Esophagus squamous epithelium (tissue), 5 donors: ENCODE results near the gene RFTN1. TPM values are rescaled to one million over a fixed set of nuclear protein-coding genes. Genes with fewer than 3 reads are reported as not detected.

ENCODE experiments used
- DNase-seq: peaks from one replicate; lab custom pipeline; 2025; lab: John Stamatoyannopoulos, UW
- H3K27ac ChIP-seq, 4 donors: fragments of 200-600 bp; sonication (generic); one replicate each; pipeline ENCODE4 v1.5.1; 2016 to 2019; ENCODE audit warnings: mild to moderate bottlenecking in 1 of 4
- H3K27me3 ChIP-seq, 4 donors: fragments of 200-600 bp; sonication (generic); 1 replicate in 3 of 4; 2 replicates in 1 of 4; pipeline versions ENCODE4 v1.5.1 to v1.6.0; 2017 to 2021; ENCODE audit warnings: antibody characterized with exemption in 1 of 4
- H3K36me3 ChIP-seq, 3 donors: fragments of 200-600 bp; sonication (generic); one replicate each; pipeline ENCODE4 v1.5.1; 2016 to 2019
- H3K4me1 ChIP-seq, 3 donors: fragments of 200-600 bp; sonication (generic); one replicate each; pipeline ENCODE4 v1.5.1; 2017 to 2019
- H3K4me3 ChIP-seq, 4 donors: fragments of 200-600 bp; sonication (generic); 1 replicate in 3 of 4; 2 replicates in 1 of 4; pipeline ENCODE4 v1.5.1; 2016 to 2019; ENCODE audit warnings: mild to moderate bottlenecking in 2 of 4, moderate library complexity in 1 of 4
- H3K9me3 ChIP-seq, 3 donors: fragments of 200-600 bp; sonication (generic); one replicate each; pipeline ENCODE4 v1.5.1; 2016 to 2019
- CTCF ChIP-seq, 6 experiments: fragments of 450-650 bp in 4 of 6; fragments of 200-600 bp in 2 of 6; sonication (generic) in 2 of 6; IDR thresholded peaks; one replicate each; pipeline ENCODE4 v1.5.1; 2016 to 2019; ENCODE audit warnings: antibody characterized with exemption in 6 of 6, mild to moderate bottlenecking in 4 of 6, moderate library complexity in 4 of 6
- POLR2A ChIP-seq, 4 donors: fragments of 450-650 bp; IDR thresholded peaks; one replicate each; pipeline ENCODE4 v1.6.1; 2017; ENCODE audit warnings: antibody characterized with exemption in 4 of 4, mild to moderate bottlenecking in 4 of 4, moderate library complexity in 3 of 4
- WGBS, 2 donors: methylation state at CpG; one replicate each; pipeline ENCODE4 v1.1.5; 2018; 5-methylcytosine and 5-hydroxymethylcytosine counted together
- intact Hi-C: fragments of 100-400 bp; cut with DNase I; formaldehyde crosslinking; loops from one replicate; pipeline ENCODE4 v1.15.0; 2022
- total RNA-seq, 4 donors: library from RNA; depleted of rRNA; stranded (reverse); fragments of >200 nt; gene quantifications; one replicate each; pipeline ENCODE4 v1.1.0, GENCODE V29; 2016
- donor health status: DM: yes; HTN: yes; CAD: no.

Gene RFTN1
- total RNA-seq, 4 donors from 2014 or later: 5.0 to 22.7 (median 12.4) TPM

GRCh38 chr3:16500093-16500492 lies 13.4 kb downstream of the RFTN1 start:
- peaks cover 0 to 19% (median 12%) of the 10 kb centered on the region in 3 donors for H3K4me1 ChIP-seq
- no peak overlapping the region for H3K4me3 ChIP-seq
- no peaks in the 10 kb centered on the region for H3K9me3 ChIP-seq
- no peak overlapping the region for H3K27ac ChIP-seq
- no peak for DNase-seq
- WGBS, 2 donors: 86% methylated on average over 1 of the region's 1 CpG; no CpG with 5 or more reads in 1 of the 2 donors
- no peaks in the 10 kb centered on the region for H3K36me3 ChIP-seq
- intact Hi-C loops: no loop called here
- TF ChIP-seq CTCF (IDR thresholded peaks at IDR 0.05) (no peak), POLR2A (IDR thresholded peaks at IDR 0.05) (no peak)
- H3K27me3 ChIP-seq: no peaks in the 10 kb centered on the region

GRCh38 chr3:16499351-16499750 lies 14.1 kb downstream of the RFTN1 start:
- H3K27me3 ChIP-seq: no peaks in the 10 kb centered on the region
- no peaks in the 10 kb centered on the region for H3K9me3 ChIP-seq
- H3K27ac ChIP-seq: no peak overlapping the region
- H3K36me3 ChIP-seq: no peaks in the 10 kb centered on the region
- H3K4me3 ChIP-seq: no peak overlapping the region
- peaks cover 0 to 19% (median 11%) of the 10 kb centered on the region in 3 donors for H3K4me1 ChIP-seq
- no peak for DNase-seq
- TF ChIP-seq POLR2A (IDR thresholded peaks at IDR 0.05): no peak
- TF ChIP-seq CTCF (IDR thresholded peaks at IDR 0.05): no peak
- 92 to 94% methylated on average over 3 to 4 of the region's 4 CpGs for WGBS, 2 donors
- intact Hi-C loops: no loop called here

- no peaks in the 10 kb centered on the region for H3K9me3 ChIP-seq
- no peak for TF ChIP-seq POLR2A (IDR thresholded peaks at IDR 0.05)
- no peak for TF ChIP-seq CTCF (IDR thresholded peaks at IDR 0.05)
- WGBS, 2 donors: 73 to 82% methylated on average over 5 of the region's 5 CpGs
- no peak for DNase-seq
- H3K36me3 ChIP-seq: no peaks in the 10 kb centered on the region
- no peak overlapping the region for H3K4me3 ChIP-seq
- H3K27ac ChIP-seq: no peak overlapping the region
- peaks cover 0 to 20% (median 9%) of the 10 kb centered on the region in 3 donors for H3K4me1 ChIP-seq
- intact Hi-C loops: no loop called here
- H3K27me3 ChIP-seq: no peaks in the 10 kb centered on the region
Measured at GRCh38 chr3:16498130-16498890, 15.2 kb downstream of the RFTN1 start.

- Histone ChIP-seq H3K4me1 (peaks cover 0 to 20% (median 9%) of the 10 kb centered on the region in 3 donors), H3K36me3 (peaks cover 0 to 12% (median 7%) of the 10 kb centered on the region in 3 donors), H3K27ac (peak overlapping the region in 1 of 4 donors; percentile 10), H3K9me3 (no peaks in the 10 kb centered on the region), H3K27me3 (no peaks in the 10 kb centered on the region), H3K4me3 (no peak overlapping the region)
- WGBS, 2 donors: 62 to 65% methylated on average over 10 of the region's 10 CpGs
- TF ChIP-seq CTCF (IDR thresholded peaks at IDR 0.05) (no peak), POLR2A (IDR thresholded peaks at IDR 0.05) (no peak)
- intact Hi-C loops: no loop called here
- no peak for DNase-seq
Measured at GRCh38 chr3:16496408-16497222, 16.9 kb downstream of the RFTN1 start.

- 76 to 82% methylated on average over 2 of the region's 2 CpGs for WGBS, 2 donors
- H3K36me3 ChIP-seq: peaks cover 0 to 12% (median 7%) of the 10 kb centered on the region in 3 donors
- H3K27me3 ChIP-seq: no peaks in the 10 kb centered on the region
- TF ChIP-seq POLR2A (IDR thresholded peaks at IDR 0.05) (no peak), CTCF (IDR thresholded peaks at IDR 0.05) (no peak)
- H3K4me3 ChIP-seq: no peak overlapping the region
- intact Hi-C loops: no loop called here
- peaks cover 0 to 20% (median 9%) of the 10 kb centered on the region in 3 donors for H3K4me1 ChIP-seq
- H3K9me3 ChIP-seq: no peaks in the 10 kb centered on the region
- no peak overlapping the region for H3K27ac ChIP-seq
- DNase-seq: no peak
Measured at GRCh38 chr3:16496008-16496407, 17.5 kb downstream of the RFTN1 start.
